Type B pancreatic cell (in vitro differentiated cells): ENCODE data around the gene RHBG. TPM values are rescaled to one million over a fixed set of nuclear protein-coding genes. Genes with fewer than 3 reads are reported as not detected.
"Not testable (repeated sequence)": the region's sequence is repeated elsewhere in the genome, so short reads cannot be mapped to it uniquely, and the experiment has no call there.

Source experiments
- DNase-seq: peaks from one replicate; pipeline ENCODE4 v3.0.0; 2021; ENCODE audit warnings: mixed read lengths; ENCODE audit not compliant: unreplicated experiment; ENCODE audit errors: extremely low spot score
- H3K27ac Mint-ChIP-seq: 2 replicates; pipeline ENCODE4 v1.8.0; 2021; ENCODE audit warnings: mild to moderate bottlenecking, mixed read lengths
- H3K27me3 Mint-ChIP-seq: 2 replicates; pipeline ENCODE4 v1.8.0; 2021; ENCODE audit warnings: mixed read lengths
- H3K36me3 Mint-ChIP-seq: 2 replicates; pipeline ENCODE4 v1.8.0; 2021; ENCODE audit warnings: mixed read lengths
- H3K4me1 Mint-ChIP-seq: one replicate; pipeline ENCODE4 v1.8.0; 2021; ENCODE audit warnings: mixed read lengths; ENCODE audit not compliant: unreplicated experiment
- H3K4me3 Mint-ChIP-seq: 2 replicates; pipeline ENCODE4 v1.8.0; 2021; ENCODE audit warnings: mild to moderate bottlenecking, mixed read lengths
- H3K9me3 Mint-ChIP-seq: 2 replicates; pipeline ENCODE4 v1.8.0; 2021; ENCODE audit warnings: mixed read lengths
- total RNA-seq: library from RNA; stranded (reverse); gene quantifications from 2 replicates; pipeline ENCODE4 v1.2.1, GENCODE V29; 2021; ENCODE audit warnings: low replicate concordance
- TF ChIP-seq, protein P1 (sequence below): fragments of 200-600 bp; sonication (generic); conservative IDR thresholded peaks from 2 replicates; pipeline ENCODE4 v1.5.0; 2021; ENCODE audit warnings: antibody characterized with exemption, mild to moderate bottlenecking

Gene RHBG
- total RNA-seq, 1 donor from 2014 or later, result 0.17 TPM

- Mint-ChIP-seq H3K4me1 (no peaks in the 10 kb centered on the region), H3K27ac (no peak overlapping the region), H3K36me3 (no peaks in the 10 kb centered on the region), H3K27me3 (peaks cover 58% of the 10 kb centered on the region), H3K4me3 (no peak overlapping the region), H3K9me3 (no peaks in the 10 kb centered on the region)
- TF ChIP-seq, protein P1, sequence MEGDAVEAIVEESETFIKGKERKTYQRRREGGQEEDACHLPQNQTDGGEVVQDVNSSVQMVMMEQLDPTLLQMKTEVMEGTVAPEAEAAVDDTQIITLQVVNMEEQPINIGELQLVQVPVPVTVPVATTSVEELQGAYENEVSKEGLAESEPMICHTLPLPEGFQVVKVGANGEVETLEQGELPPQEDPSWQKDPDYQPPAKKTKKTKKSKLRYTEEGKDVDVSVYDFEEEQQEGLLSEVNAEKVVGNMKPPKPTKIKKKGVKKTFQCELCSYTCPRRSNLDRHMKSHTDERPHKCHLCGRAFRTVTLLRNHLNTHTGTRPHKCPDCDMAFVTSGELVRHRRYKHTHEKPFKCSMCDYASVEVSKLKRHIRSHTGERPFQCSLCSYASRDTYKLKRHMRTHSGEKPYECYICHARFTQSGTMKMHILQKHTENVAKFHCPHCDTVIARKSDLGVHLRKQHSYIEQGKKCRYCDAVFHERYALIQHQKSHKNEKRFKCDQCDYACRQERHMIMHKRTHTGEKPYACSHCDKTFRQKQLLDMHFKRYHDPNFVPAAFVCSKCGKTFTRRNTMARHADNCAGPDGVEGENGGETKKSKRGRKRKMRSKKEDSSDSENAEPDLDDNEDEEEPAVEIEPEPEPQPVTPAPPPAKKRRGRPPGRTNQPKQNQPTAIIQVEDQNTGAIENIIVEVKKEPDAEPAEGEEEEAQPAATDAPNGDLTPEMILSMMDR, result no peak
- no peak for DNase-seq
Measured at GRCh38 chr1:156346636-156347035, 22.4 kb upstream of the RHBG start.

GRCh38 chr1:156347331-156347730 is 21.7 kb upstream of the RHBG start:
- no peak overlapping the region for H3K4me3 Mint-ChIP-seq
- H3K9me3 Mint-ChIP-seq, result no peaks in the 10 kb centered on the region
- no peak for DNase-seq
- TF ChIP-seq, protein P1, result no peak
- no peak overlapping the region for H3K27ac Mint-ChIP-seq
- peaks cover 58% of the 10 kb centered on the region for H3K27me3 Mint-ChIP-seq
- no peaks in the 10 kb centered on the region for H3K4me1 Mint-ChIP-seq
- no peaks in the 10 kb centered on the region for H3K36me3 Mint-ChIP-seq

DNA sequence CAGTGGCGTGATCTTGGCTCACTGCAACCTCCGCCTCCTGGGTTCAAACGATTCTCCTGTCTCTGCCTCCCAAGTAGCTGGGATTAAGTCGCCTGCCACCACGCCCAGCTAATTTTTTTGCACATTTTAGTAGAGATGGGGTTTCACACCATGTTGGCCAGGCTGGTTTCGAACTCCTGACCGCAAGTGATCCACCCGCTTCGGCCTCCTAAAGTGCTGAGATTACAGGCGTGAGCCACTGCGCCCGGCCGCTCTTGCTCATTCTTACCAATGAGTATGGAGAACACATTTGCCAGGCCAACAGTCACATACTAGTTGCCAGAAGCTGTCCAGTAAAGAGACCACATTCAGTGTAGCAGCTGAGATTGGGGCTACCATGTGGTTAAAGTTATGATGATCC is 16.5 kb upstream of the RHBG start:
- not testable (repeated sequence) for H3K9me3 Mint-ChIP-seq, DNase-seq, H3K4me3 Mint-ChIP-seq, H3K27ac Mint-ChIP-seq, H3K4me1 Mint-ChIP-seq, H3K36me3 Mint-ChIP-seq
- H3K27me3 Mint-ChIP-seq, result peaks cover 67% of the 10 kb centered on the region

DNA sequence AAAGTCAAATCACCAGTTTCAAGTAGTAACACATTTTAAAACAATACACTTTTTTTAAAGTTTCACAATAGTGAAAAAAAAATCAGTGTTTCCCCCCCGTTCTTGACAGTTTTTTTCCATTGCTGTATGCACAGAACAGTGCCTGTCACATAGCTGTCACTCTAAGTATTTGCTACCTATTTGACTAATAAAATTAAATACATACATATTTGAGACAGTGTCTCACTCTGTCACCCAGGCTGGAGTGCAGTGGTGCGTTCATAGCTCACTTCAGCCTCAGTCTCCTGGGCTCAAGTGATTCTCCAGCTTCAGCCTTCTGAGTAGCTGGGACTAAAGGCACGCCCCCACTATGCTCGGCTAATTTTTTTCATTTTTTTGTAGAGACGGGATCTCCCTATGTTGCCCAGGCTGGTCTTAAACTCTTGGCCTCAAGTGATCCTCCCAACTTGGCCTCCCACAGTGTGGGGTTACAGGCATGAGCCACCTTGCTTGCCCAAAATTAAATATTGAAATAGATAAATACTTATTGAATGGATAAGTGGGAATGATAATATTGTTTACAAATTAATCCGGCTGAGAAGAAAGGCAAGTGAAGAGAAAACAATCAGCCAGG is 12.6 kb upstream of the RHBG start:
- peaks cover 64% of the 10 kb centered on the region for H3K27me3 Mint-ChIP-seq
- TF ChIP-seq, protein P1, result no peak

GRCh38 chr1:156356875-156357534 is 12.0 kb upstream of the RHBG start:
- H3K9me3 Mint-ChIP-seq, result no peaks in the 10 kb centered on the region
- H3K4me3 Mint-ChIP-seq, result peak overlapping the region; percentile 59
- no peak for DNase-seq
- no peak overlapping the region for H3K27ac Mint-ChIP-seq
- H3K36me3 Mint-ChIP-seq, result no peaks in the 10 kb centered on the region
- TF ChIP-seq, protein P1, result peak; percentile 85
- H3K4me1 Mint-ChIP-seq, result peaks cover 6% of the 10 kb centered on the region
- peaks cover 62% of the 10 kb centered on the region for H3K27me3 Mint-ChIP-seq

More for the DNA sequence above, 12.6 kb upstream of the RHBG start:
- H3K9me3 Mint-ChIP-seq, result no peaks in the 10 kb centered on the region
- no peak overlapping the region for H3K4me3 Mint-ChIP-seq
- no peaks in the 10 kb centered on the region for H3K36me3 Mint-ChIP-seq
- no peak for DNase-seq
- H3K4me1 Mint-ChIP-seq, result peaks cover 6% of the 10 kb centered on the region
- H3K27ac Mint-ChIP-seq, result no peak overlapping the region

GRCh38 chr1:156357977-156358376 is 11.0 kb upstream of the RHBG start:
- Mint-ChIP-seq H3K4me3 (no peak overlapping the region), H3K27me3 (peaks cover 59% of the 10 kb centered on the region), H3K9me3 (no peaks in the 10 kb centered on the region), H3K27ac (no peak overlapping the region), H3K4me1 (peaks cover 6% of the 10 kb centered on the region), H3K36me3 (no peaks in the 10 kb centered on the region)
- TF ChIP-seq, protein P1, result no peak
- no peak for DNase-seq
